NCI-H748 treated with DMSO at 0.1 percent for 48 hours (cell line): ENCODE measurements around the gene GAPVD1.
A peak's percentile ranks its signal among the peaks of the same experiment; 100 is the strongest.
"Not testable (repeated sequence)": the region's sequence is repeated elsewhere in the genome, so short reads cannot be mapped to it uniquely, and the experiment has no call there.

ENCODE experiments used
- DNase-seq: peaks from one replicate; lab custom pipeline; 2025; lab: John Stamatoyannopoulos, UW

The GAPVD1 gene

GRCh38 chr9:125304273-125304672 lies 42.6 kb downstream of the GAPVD1 start:
- no peak for DNase-seq

DNA sequence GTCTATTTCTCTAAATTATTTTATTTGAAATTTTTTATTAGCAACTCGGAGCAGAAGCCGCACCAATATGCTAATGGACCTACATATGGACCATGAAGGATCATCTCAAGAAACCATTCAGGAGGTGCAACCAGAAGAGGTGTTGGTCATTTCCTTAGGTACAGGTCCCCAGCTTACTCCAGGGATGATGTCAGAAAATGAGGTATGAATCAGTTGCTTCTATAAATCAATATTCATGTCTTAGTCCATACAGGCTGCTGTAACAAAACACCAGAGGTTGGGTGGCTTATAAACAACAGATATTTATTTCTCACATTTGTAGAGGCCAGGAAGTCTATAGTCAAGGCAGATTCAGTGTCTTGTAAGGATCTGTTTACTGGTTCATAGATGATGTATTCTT lies 50.8 kb downstream of the GAPVD1 start:
- no peak for DNase-seq

DNA sequence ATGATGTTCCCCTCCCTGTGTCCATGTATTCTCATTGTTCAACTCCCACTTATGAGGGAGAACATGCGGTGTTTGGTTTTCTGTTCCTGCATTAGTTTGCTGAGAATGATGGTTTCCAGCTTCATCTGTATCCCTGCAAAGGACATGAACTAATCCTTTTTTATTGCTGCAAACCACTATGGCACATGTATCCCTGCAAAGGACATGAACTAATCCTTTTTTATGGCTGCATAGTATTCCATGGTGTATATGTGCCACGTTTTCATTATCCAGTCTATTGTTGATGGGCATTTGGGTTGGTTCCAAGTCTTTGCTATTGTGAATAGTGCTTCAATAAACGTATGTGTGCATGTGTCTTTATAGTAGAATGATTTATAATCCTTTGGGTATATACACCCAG lies 54.7 kb downstream of the GAPVD1 start:
- not testable (repeated sequence) for DNase-seq

- DNase-seq = no peak
These were observed 56.1 kb downstream of the GAPVD1 start for GRCh38 chr9:125317704-125318103.

DNA sequence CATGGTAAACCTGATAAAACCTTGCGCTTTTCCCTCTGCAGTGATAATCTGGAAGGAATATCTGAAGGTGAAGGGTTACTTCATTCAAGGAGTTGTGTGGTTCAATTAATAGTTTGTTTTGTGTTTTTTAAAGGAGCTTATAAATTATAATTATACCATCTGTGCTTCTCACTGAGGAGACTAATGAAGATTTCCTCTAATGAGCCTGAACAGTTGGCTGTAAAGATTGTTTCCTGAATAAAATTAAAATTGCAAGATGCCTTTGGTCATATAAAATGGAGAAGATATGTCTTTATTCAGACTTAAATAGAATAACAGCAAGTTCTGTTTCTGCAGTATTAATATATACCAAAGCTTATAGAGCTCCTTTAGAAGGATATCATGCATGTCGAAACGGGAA lies 59.9 kb downstream of the GAPVD1 start:
- DNase-seq = no peak

GRCh38 chr9:125323615-125324014 lies 62.0 kb downstream of the GAPVD1 start:
- DNase-seq = no peak

DNA sequence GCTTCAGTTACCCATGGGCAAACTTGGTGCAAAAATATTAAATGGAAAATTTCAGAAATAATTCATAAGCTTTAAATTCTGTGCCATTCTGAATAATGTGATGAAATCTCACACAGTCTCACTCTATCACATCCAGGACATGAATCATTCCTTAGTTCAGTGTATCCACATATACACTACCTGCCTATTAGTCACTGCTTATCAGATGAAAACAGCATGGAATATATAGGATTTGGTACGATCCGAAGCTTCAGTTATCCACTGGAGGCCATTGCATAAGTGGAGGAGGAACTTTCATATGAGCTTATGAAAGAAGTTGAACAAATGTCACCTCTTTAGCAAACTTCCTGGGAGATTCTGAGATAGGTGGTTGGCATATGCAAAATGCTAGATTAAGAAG lies 64.2 kb downstream of the GAPVD1 start:
- no peak for DNase-seq

GRCh38 chr9:125329978-125330377 lies 68.4 kb downstream of the GAPVD1 start:
- no peak for DNase-seq

DNA sequence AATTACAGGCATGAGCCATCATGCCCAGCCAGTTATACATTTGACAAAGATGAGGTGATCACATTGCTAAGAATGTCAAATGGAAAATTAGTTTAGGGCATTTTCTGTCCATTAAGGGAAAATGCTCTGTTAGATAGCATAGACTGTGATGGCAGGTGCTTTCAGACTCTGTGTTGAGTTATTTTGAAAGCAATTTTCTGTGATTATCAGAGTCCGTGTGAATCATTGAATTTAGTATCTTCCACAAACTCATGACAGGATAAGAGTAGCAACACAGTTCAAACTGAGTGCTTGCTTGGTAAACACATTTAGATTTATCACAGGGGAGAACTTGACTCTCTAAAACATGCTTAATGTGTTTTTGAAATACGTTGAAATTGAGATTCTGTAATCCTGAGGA lies 69.0 kb downstream of the GAPVD1 start:
- no peak for DNase-seq

GRCh38 chr9:125332527-125332926 lies 70.9 kb downstream of the GAPVD1 start:
- no peak for DNase-seq

GRCh38 chr9:125337236-125337635 lies 75.6 kb downstream of the GAPVD1 start:
- DNase-seq = no peak

DNA sequence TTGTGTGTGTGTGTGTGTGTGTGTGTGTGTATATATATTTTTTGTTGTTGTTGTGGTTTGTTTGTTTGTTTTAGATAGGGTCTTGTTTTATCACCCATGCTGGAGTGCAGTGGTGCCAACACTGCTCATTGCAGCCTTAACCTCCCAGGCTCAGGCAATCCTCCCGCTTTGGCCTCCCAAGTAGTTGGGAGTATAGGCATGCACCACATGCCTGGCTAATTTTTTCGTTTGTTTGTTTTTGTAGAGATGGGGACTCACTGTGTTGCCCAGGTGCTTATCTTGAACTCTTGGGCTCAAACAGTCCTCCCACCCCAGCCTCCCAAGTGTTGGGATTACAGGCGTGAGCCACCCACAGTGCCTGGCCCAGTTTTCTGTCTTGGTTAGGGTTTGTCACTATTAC lies 77.3 kb downstream of the GAPVD1 start:
- no peak for DNase-seq

GRCh38 chr9:125341566-125341965 lies 79.9 kb downstream of the GAPVD1 start:
- DNase-seq = no peak

- peak; percentile 61 for DNase-seq
These were observed 82.1 kb downstream of the GAPVD1 start for GRCh38 chr9:125343518-125344275.

- peak; percentile 15 for DNase-seq
These were observed 84.6 kb downstream of the GAPVD1 start for GRCh38 chr9:125346080-125346732.

GRCh38 chr9:125355601-125356000 lies 94.0 kb downstream of the GAPVD1 start:
- no peak for DNase-seq

GRCh38 chr9:125356032-125356431 lies 94.4 kb downstream of the GAPVD1 start:
- DNase-seq = no peak

DNA sequence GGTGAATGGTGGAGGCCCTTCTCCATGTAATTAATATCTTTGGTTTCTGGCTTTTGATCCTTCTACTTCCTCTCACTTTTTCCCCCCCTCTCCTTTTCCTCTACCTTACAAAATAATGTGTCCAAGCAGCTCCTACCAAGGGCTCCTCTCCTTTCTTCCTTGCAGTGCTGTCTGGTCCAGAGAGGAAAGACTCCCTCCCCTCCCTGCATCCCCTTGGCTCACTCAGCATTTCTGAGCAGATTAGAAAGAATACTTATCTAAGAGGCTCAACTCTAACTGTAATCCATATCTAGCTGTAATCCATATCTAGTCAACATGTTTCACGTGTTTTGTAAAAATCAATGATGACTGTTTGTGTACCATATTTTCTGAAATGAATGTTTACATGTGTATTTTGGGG lies 97.4 kb downstream of the GAPVD1 start:
- no peak for DNase-seq

DNA sequence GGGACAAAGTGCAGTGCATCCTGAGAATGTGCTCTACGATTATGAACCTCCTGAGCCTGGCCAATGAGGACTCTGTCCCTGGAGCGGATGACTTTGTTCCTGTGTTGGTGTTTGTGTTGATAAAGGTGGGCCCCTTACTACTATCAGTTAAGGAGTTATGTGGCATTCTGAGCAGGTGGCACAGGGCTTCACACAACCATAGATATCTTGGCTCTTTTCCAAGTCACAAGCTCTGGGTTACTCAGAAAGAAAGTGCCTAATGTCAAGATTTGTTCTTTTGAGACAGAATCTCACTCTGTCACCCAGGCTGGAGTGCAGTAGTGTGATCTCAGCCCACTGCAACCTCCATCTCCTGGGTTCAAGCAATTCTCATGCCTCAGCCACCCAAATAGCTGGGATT lies 99.0 kb downstream of the GAPVD1 start:
- DNase-seq = no peak

DNA sequence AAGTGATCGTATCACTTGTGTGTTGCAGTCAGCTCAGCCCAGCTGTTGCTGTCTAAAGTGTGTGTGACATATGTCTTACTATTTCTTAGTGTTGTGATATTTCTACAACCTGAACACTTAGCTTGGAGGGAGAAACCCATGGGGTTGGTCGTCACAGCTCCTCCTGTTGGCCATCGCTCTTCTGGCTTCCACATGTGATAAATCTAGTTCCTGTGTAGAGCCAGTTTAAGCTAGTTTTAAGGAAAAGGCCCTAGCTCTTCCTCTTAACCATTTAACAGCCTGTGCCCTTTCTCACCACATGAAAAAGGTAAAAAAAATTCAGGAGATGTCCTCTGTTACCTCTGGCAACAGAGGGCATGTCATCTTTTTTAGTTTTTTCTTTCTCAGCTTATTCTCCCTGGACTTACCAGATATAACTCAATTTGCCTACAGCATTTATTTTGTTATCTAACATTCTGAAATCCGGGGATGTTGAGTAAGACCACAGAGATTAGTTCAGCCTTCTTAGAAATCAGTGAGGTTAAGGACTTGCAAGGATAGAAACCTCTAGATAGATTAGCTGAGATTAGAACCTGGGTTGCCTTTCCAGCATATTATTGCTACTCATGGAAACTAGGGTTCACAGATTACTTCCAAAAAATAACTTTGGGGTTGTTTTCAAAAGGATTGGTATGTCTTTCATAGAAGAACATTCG lies 100.4 kb downstream of the GAPVD1 start:
- no peak for DNase-seq

DNA sequence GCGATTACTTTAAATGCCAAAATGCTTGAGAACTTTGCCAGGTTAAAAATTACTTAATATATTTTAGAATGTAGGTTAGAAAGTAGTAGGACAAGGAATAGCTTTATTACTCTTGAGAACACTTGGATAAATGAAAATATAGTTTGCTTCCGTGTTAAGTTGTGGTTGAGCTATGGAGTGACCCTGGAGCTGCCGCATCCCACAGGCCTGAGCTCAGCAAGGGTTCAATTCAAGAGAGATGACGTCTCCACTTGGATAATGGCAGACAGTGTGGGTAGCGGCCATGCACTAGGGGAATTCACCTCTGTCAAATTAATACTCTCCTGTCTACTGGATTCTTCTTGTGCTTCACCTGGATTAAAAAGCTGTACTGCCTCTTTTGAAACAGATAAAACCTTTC lies 105.0 kb downstream of the GAPVD1 start:
- no peak for DNase-seq

DNA sequence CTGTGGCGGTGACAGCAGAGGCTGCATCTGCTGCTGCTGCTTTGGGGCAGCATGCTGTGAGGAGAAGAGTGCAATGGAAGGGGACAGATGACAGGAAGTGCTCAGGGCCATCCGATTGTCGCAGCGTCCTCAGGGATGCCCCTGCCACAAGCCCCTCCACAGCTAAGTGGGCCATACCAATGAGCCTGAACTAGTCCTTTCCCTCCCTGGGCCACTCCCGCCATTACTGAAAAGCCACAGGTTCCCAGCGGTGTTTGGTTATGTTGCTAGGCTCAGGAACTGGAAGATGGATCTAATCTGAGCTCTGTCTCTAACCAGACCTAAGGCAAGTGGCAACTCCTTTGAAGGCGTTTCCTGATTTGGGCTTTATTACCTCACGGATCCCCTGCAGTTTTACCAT lies 109.2 kb downstream of the GAPVD1 start:
- no peak for DNase-seq
